ENCODE data around the gene GRAMD4. TPM values are rescaled to one million over a fixed set of nuclear protein-coding genes. Genes with fewer than 3 reads are reported as not detected.

GRAMD4 gene
- total and polyA plus RNA-seq, 10 of the 15 experiments (the other 5 are each of a cell fraction or from before 2014, with no cell fraction given), result 0.21 to 45.5 (median 10.6) TPM

DNA sequence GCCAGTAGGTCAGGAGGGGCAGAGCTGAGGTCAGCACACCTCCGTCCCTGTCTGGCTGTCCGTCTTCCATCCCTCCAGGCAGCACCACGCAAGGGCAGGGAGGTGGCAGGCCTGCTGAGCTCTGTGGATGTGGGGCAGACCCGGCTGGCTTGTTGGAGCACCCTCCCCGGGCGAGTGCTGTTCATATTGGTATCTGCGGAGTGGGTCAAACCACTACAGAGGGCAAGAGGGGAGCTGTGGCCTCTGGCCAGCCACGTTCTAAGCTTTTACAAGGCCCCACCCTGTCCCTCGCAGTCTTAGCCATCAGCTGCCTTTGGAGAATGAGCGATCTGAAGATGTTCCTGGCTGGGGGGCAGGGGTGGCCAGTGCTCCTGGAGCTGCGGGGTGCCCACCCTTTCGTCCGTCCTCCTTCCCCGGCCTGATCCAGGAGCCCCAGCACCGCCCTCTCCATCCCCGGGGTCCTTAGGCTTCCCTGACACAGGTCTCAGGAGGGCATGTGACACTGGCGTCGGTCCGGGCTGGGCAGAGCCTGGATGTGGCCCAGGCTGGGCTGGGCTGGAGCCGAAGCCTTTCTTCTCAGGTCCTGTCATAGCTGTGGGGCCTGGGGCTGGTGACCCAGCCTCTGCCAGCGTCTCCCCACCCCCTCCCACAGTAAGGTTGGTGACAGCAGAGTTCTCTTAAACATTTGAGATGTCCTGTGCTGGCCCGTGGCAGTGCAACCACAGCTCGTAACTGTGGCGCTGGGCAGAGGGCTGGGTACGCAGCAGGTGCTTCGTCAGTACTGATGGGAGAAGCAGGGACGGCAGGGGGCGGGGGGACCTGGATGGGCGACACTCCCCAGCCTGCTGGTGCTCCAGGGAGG lies 31.7 kb upstream of the GRAMD4 start (continued):
- TF ChIP-seq, protein P1, sequence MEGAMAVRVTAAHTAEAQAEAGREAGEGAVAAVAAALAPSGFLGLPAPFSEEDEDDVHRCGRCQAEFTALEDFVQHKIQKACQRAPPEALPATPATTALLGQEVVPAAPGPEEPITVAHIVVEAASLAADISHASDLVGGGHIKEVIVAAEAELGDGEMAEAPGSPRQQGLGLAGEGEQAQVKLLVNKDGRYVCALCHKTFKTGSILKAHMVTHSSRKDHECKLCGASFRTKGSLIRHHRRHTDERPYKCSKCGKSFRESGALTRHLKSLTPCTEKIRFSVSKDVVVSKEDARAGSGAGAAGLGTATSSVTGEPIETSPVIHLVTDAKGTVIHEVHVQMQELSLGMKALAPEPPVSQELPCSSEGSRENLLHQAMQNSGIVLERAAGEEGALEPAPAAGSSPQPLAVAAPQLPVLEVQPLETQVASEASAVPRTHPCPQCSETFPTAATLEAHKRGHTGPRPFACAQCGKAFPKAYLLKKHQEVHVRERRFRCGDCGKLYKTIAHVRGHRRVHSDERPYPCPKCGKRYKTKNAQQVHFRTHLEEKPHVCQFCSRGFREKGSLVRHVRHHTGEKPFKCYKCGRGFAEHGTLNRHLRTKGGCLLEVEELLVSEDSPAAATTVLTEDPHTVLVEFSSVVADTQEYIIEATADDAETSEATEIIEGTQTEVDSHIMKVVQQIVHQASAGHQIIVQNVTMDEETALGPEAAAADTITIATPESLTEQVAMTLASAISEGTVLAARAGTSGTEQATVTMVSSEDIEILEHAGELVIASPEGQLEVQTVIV (IDR thresholded peaks at IDR 0.05; ENCODE audit: borderline replicate concordance, partially characterized antibody), result no peak
- TF ChIP-seq EP300 (IDR thresholded peaks at IDR 0.05; ENCODE audit: borderline replicate concordance in 1 of 2, control insufficient read depth in 1 of 2, low read depth in 2 of 2, low read length in 2 of 2) (no peak), FOXK2 (IDR thresholded peaks at IDR 0.05) (peak; percentile 92), JUNB (IDR thresholded peaks at IDR 0.05) (no peak), HDGF (IDR thresholded peaks at IDR 0.05) (no peak), SREBF2 (IDR thresholded peaks at IDR 0.05; ENCODE audit: low read length) (no peak), ESRRA (IDR thresholded peaks at IDR 0.05; ENCODE audit: low read length) (no peak), RELB (IDR thresholded peaks at IDR 0.05; ENCODE audit: low read depth) (no peak), PRDM15 (CRISPR knock-in tag; IDR thresholded peaks at IDR 0.05) (no peak), TARDBP (IDR thresholded peaks at IDR 0.05; ENCODE audit: borderline replicate concordance) (no peak), PKNOX1 (IDR thresholded peaks at IDR 0.05) (no peak), NKRF (conservative IDR thresholded peaks at IDR 0.05) (no peak), ZBED1 (IDR thresholded peaks at IDR 0.05; ENCODE audit: borderline replicate concordance) (no peak), TBL1XR1 (IDR thresholded peaks at IDR 0.05; ENCODE audit: low read depth, low read length) (no peak), ZSCAN29 (IDR thresholded peaks at IDR 0.05) (no peak), EZH2 (IDR thresholded peaks at IDR 0.05; ENCODE audit: borderline replicate concordance, control insufficient read depth, low read depth, low read length) (no peak), HDAC6 (IDR thresholded peaks at IDR 0.05; ENCODE audit: unreplicated experiment) (no peak)
- TF ChIP-seq, protein P2, sequence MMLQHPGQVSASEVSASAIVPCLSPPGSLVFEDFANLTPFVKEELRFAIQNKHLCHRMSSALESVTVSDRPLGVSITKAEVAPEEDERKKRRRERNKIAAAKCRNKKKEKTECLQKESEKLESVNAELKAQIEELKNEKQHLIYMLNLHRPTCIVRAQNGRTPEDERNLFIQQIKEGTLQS (IDR thresholded peaks at IDR 0.05; ENCODE audit: borderline replicate concordance, extremely low read depth, low read depth, low read length), result no peak
